GM21390 (cell line): ENCODE data around the gene ITK.
"Not testable (repeated sequence)": the region's sequence is repeated elsewhere in the genome, so short reads cannot be mapped to it uniquely, and the experiment has no call there.

Experiments
- ATAC-seq: cut with Tn5 transposase; IDR thresholded peaks from one replicate; pipeline ENCODE4 v1.9.1; 2021; ENCODE audit not compliant: unreplicated experiment

ITK gene

DNA sequence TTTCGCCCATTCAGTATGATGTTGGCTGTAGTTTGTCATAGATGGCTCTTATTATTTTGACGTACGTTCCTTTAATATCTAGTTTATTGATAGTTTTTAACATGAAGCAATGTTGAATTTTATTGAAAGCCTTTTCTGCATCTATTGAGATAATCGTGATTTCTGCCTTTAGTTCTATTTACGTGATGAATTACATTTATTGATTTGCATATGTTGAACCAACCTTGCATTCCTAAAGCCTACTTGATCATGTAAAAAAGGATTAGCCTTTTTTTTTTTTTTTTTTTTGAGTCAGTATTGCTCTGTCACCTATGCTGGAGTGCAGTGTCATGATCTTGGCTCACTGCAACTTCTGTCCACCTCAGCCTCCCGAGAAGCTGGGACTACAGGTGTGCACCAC is 25.1 kb downstream of the ITK start:
- ATAC-seq: no peak

- not testable (repeated sequence) for ATAC-seq
Measured at GRCh38 chr5:157210652-157211051, 30.0 kb downstream of the ITK start.

DNA sequence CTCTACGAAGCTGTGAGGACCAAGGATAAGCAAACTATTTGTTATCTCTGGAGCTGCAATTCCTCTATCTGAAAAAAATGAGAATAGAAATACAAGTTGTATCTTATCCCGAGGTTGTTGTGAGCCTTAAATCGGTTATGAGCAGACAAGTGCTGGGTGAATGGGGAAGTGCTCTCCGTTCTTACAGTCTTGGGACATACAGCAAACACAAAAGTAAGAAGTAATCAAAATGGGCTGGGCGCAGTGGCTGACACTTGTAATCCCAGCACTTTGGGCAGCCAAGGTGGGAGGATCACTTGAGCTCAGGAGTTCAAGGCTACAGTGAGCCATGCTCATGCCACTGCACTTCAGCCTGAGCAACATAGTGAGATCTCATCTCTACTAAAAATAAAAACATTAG is 31.7 kb downstream of the ITK start:
- no peak for ATAC-seq

DNA sequence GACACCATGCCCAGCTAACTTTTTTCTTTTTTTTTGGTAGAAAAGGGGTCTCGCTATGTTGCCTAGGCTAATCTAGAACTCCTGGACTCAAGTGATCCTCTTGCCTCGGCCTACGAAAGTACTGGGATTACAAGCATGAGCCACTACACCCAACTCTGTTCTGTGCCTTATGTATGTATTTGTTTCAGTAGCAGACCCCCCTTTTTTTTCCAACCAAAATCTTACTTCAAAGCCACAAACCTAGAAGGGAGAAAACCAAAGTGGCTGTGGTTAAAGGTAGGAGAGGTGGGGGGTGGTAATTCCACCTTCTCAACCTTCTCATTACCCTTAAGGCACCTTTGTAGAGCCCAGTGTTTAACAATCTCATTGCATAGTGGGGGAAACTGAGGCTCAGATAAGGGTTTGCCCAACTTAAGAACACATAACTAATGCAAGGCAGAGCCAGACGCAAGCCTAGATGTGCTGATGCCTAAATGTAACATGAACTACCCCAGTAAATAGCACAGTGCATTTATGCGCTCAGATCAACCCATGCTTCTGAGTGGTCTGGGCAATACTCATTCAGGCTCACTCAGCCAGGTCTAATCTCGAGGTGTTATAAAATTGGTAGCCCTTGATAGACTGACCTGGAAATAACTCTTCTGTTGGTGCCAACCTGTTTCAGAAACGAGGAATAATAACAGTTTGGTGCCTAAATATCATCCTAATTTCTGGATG is 33.0 kb downstream of the ITK start:
- ATAC-seq: no peak

- ATAC-seq: no peak
Measured at GRCh38 chr5:157214415-157214814, 33.8 kb downstream of the ITK start.

GRCh38 chr5:157214861-157215513 is 34.3 kb downstream of the ITK start:
- peak; percentile 31 for ATAC-seq

DNA sequence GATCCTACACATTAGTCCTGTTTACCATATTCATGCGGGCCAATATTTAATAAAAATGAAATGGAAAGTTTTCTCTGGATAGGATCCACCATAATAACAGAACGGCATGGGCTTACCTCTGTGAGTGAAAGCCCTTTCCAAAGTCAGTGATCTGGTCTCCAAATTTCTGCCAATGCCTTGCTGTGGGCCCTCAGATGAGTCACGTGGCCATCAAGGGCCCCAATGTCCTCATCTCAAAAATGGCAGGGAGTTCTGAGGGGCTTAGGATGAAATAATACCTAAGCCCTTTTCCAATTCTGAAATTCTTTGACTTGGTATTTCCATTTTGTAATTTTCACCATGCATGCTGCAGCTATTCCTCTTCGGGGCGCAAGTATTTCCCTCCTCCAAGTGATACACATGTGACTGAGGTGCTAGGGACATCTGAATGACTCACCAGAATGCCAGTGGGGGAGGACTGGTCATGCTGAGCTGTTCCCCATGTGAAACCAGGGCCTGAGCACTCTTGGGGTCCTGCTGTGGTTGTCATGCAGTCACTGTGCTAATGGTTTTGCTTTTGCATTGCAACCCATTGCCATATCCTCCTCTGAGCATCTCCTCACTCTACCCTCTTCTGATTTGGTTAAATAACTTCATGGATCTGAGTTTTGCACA is 35.0 kb downstream of the ITK start:
- peak; percentile 24 for ATAC-seq

GRCh38 chr5:157216391-157217142 is 35.9 kb downstream of the ITK start:
- ATAC-seq: no peak

GRCh38 chr5:157217289-157218024 is 36.8 kb downstream of the ITK start:
- no peak for ATAC-seq

- ATAC-seq: peak; percentile 54
Measured at GRCh38 chr5:157219491-157220271, 39.0 kb downstream of the ITK start.

- no peak for ATAC-seq
Measured at GRCh38 chr5:157221959-157222358, 41.3 kb downstream of the ITK start.

DNA sequence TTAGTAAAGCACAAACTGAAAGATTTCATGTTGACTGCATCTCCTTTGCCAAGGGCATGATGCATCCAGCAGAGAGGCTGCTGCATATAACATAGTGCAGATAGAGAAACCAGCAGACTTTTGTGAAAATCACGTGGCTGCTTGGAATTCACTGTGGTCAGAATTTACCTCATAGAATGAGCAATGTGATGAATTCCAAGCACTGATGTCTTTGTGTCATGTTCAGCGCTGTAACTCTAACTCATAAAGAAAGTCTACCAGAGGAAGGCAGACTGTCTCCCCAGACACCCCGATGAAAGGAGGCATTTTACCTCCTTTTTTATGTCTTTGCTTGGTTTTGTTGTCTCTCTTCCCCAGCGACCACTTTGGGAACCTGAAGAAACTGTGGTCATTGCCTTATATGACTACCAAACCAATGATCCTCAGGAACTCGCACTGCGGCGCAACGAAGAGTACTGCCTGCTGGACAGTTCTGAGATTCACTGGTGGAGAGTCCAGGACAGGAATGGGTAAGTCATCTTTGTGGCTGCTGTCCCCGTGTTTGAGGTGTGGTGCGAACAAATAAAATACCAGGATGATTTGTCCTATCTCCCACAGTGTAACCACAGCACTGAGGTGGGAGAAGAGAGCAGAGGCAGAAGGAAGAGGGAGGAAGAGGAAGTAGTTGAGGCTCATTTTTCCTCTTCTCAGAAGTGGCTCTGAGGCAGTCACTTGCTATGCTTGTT is 42.0 kb downstream of the ITK start:
- ATAC-seq: no peak

DNA sequence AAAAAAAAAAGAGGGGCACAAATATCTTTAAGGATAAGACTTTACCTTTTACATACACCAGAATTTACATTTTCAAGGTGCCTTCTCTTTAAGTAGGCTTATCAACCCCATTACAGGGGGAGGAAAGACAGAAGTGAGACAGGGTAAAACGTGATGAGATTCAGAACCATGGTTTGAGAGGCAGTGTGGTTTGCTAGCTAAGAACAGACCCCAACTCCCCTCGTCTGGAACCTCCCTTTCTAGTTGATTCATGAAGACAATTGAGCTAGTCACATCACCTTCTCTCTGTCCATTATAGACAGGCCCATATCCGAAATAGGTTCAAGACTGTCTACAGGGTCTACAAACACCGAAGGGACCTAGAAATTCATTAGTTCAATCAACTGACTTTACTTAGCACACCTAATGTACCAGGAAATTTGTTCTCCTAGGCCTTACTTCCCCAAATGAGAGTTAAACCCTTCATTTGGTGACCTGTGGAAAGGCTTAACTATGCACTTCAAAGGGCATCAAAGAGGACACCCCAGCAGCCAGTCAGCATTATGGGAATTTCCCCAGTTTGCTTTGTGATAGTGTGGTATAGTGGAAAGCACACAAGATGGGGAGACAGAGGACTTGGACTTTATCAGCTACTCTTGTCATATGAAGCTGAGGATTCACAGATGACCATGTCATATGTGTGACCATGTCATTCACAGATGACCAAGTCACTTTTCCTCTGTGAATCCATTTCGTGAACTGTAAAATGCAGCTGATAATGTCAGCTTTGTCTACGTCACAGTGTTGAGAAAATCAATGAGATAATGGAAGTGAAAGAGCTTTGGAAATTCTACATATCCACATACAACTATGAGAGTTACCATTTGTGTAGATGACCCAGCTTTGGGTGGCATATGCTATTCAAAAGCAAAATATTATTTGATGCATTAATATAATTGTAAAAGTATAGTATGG is 45.1 kb downstream of the ITK start:
- ATAC-seq: no peak

GRCh38 chr5:157230610-157231009 is 50.0 kb downstream of the ITK start:
- ATAC-seq: no peak

DNA sequence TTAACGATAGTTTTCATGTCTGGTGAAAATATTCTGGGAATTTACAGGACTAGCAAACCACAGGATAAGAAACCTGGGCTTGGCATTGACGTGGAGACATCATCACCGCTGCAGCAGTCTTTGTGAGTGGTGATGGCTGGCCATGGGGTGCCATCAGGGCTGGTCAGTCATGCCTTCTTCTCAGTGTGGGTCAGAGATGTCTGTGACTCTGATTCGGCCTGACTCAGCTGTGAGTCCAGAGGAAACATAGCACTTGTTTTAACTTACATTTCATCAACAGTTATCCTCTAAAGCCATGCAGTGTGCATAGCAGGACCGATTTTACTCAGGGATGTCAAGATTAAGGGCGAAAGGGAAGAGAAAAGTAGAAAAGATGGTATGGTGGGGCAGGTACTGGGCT is 52.1 kb downstream of the ITK start:
- no peak for ATAC-seq

- ATAC-seq: no peak
Measured at GRCh38 chr5:157233515-157233914, 52.9 kb downstream of the ITK start.

DNA sequence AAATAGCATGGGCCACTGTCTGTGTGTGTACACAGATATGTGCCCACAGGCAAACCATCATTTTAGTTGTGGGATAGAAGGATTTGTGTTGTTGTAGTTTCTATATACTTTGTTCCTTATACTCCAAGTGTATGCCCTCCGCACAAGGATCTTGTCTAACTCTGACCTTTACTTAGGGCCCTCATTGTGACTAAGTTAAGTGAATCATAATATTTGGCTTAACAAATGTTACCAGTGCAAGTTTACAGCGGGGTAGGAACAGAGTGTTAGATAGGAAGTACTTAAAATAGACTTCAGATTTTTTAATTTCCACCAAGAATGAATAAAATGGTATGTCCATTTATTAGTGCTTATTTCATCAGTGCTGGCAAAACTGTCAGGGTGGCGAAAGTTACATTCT is 55.8 kb downstream of the ITK start:
- no peak for ATAC-seq

GRCh38 chr5:157241483-157241882 is 60.8 kb downstream of the ITK start:
- no peak for ATAC-seq
